AG10803 (cell line): ENCODE measurements around the gene HEPHL1.

Experiments used
- DNase-seq: peaks from one replicate; pipeline ENCODE4 v3.0.0; 2010; ENCODE audit warnings: low read depth
- H3K4me3 ChIP-seq: 2 replicates; pipeline ENCODE4 v1.5.1; 2011; ENCODE audit warnings: mild to moderate bottlenecking, low read length, control low read depth
- CTCF ChIP-seq: conservative IDR thresholded peaks from 2 replicates; pipeline ENCODE4 v1.5.1; 2011; ENCODE audit warnings: mild to moderate bottlenecking, low read length, control low read depth, inconsistent platforms

HEPHL1 gene

GRCh38 chr11:94132823-94133408 lies 111.8 kb downstream of the HEPHL1 start:
- no peak for DNase-seq
- TF ChIP-seq CTCF = no peak
- H3K4me3 ChIP-seq = no peak overlapping the region

GRCh38 chr11:94133752-94134151 lies 112.6 kb downstream of the HEPHL1 start:
- DNase-seq = no peak
- no peak for TF ChIP-seq CTCF
- no peak overlapping the region for H3K4me3 ChIP-seq

- peak overlapping the region; percentile 24 for H3K4me3 ChIP-seq
- TF ChIP-seq CTCF = no peak
- peak; percentile 91 for DNase-seq
Measured at GRCh38 chr11:94134651-94135512, 113.7 kb downstream of the HEPHL1 start.

- no peak overlapping the region for H3K4me3 ChIP-seq
- DNase-seq = no peak
- TF ChIP-seq CTCF = no peak
Measured at GRCh38 chr11:94139416-94139815, 118.3 kb downstream of the HEPHL1 start.

GRCh38 chr11:94140154-94140655 lies 119.1 kb downstream of the HEPHL1 start:
- no peak for DNase-seq
- no peak overlapping the region for H3K4me3 ChIP-seq
- TF ChIP-seq CTCF = no peak

GRCh38 chr11:94141511-94142307 lies 120.6 kb downstream of the HEPHL1 start:
- DNase-seq = no peak
- no peak overlapping the region for H3K4me3 ChIP-seq
- TF ChIP-seq CTCF = no peak
